Mucosa of stomach (tissue), 1 donor: Measurements from ENCODE around the gene FMR1.

Experiments used
- H3K27me3 ChIP-seq: one replicate; pipeline ENCODE4 v1.7.0; 2013; ENCODE audit warnings: mild to moderate bottlenecking, low read length; ENCODE audit not compliant: control insufficient read depth, insufficient read depth
- H3K36me3 ChIP-seq: one replicate; pipeline ENCODE4 v1.7.0; 2013; ENCODE audit warnings: low read length; ENCODE audit not compliant: control insufficient read depth, insufficient read depth
- H3K4me1 ChIP-seq: one replicate; pipeline ENCODE4 v1.7.0; 2013; ENCODE audit warnings: mild to moderate bottlenecking, low read length; ENCODE audit not compliant: control insufficient read depth, insufficient read depth
- H3K4me3 ChIP-seq: one replicate; pipeline ENCODE4 v1.7.0; 2013; ENCODE audit warnings: low read length
- H3K9ac ChIP-seq: one replicate; pipeline ENCODE4 v1.7.0; 2013; ENCODE audit warnings: mild to moderate bottlenecking, low read length, moderate library complexity
- H3K9me3 ChIP-seq: one replicate; pipeline ENCODE4 v1.7.0; 2013; ENCODE audit warnings: mild to moderate bottlenecking, low read length, moderate library complexity; ENCODE audit not compliant: control insufficient read depth
- donor health status: Pancreatic carcinoma.

Gene FMR1

GRCh38 chrX:147920161-147920666 is 8.5 kb downstream of the FMR1 start:
- no peaks in the 10 kb centered on the region for H3K4me1 ChIP-seq
- H3K36me3 ChIP-seq = no peaks in the 10 kb centered on the region
- H3K9ac ChIP-seq = no peak overlapping the region
- no peaks in the 10 kb centered on the region for H3K27me3 ChIP-seq
- H3K4me3 ChIP-seq = no peak overlapping the region
- no peaks in the 10 kb centered on the region for H3K9me3 ChIP-seq

- Histone ChIP-seq H3K9me3 (no peaks in the 10 kb centered on the region), H3K4me1 (no peaks in the 10 kb centered on the region), H3K9ac (no peak overlapping the region), H3K27me3 (no peaks in the 10 kb centered on the region), H3K4me3 (no peak overlapping the region), H3K36me3 (no peaks in the 10 kb centered on the region)
These were observed 11.9 kb downstream of the FMR1 start for GRCh38 chrX:147923605-147924004.

- Histone ChIP-seq H3K4me3 (no peak overlapping the region), H3K9me3 (no peaks in the 10 kb centered on the region), H3K4me1 (no peaks in the 10 kb centered on the region), H3K27me3 (no peaks in the 10 kb centered on the region), H3K9ac (no peak overlapping the region), H3K36me3 (no peaks in the 10 kb centered on the region)
These were observed 15.5 kb downstream of the FMR1 start for GRCh38 chrX:147927256-147927655.

GRCh38 chrX:147933815-147934214 is 22.1 kb downstream of the FMR1 start:
- no peak overlapping the region for H3K9ac ChIP-seq
- H3K4me1 ChIP-seq = no peaks in the 10 kb centered on the region
- no peaks in the 10 kb centered on the region for H3K9me3 ChIP-seq
- H3K27me3 ChIP-seq = no peaks in the 10 kb centered on the region
- H3K4me3 ChIP-seq = no peak overlapping the region
- no peaks in the 10 kb centered on the region for H3K36me3 ChIP-seq

GRCh38 chrX:147935156-147935758 is 23.5 kb downstream of the FMR1 start:
- no peak overlapping the region for H3K9ac ChIP-seq
- no peak overlapping the region for H3K4me3 ChIP-seq
- no peaks in the 10 kb centered on the region for H3K36me3 ChIP-seq
- no peaks in the 10 kb centered on the region for H3K27me3 ChIP-seq
- no peaks in the 10 kb centered on the region for H3K4me1 ChIP-seq
- no peaks in the 10 kb centered on the region for H3K9me3 ChIP-seq

- no peaks in the 10 kb centered on the region for H3K36me3 ChIP-seq
- H3K4me3 ChIP-seq = no peak overlapping the region
- H3K4me1 ChIP-seq = no peaks in the 10 kb centered on the region
- H3K9me3 ChIP-seq = no peaks in the 10 kb centered on the region
- H3K9ac ChIP-seq = no peak overlapping the region
- H3K27me3 ChIP-seq = no peaks in the 10 kb centered on the region
These were observed 33.6 kb downstream of the FMR1 start for GRCh38 chrX:147945286-147945685.

GRCh38 chrX:147948531-147948930 is 36.8 kb downstream of the FMR1 start:
- Histone ChIP-seq H3K27me3 (no peaks in the 10 kb centered on the region), H3K9me3 (no peaks in the 10 kb centered on the region), H3K9ac (no peak overlapping the region), H3K36me3 (no peaks in the 10 kb centered on the region), H3K4me1 (no peaks in the 10 kb centered on the region), H3K4me3 (no peak overlapping the region)

GRCh38 chrX:147950352-147950751 is 38.6 kb downstream of the FMR1 start:
- Histone ChIP-seq H3K4me1 (no peaks in the 10 kb centered on the region), H3K4me3 (no peak overlapping the region), H3K36me3 (no peaks in the 10 kb centered on the region), H3K9ac (no peak overlapping the region), H3K27me3 (no peaks in the 10 kb centered on the region), H3K9me3 (no peaks in the 10 kb centered on the region)

GRCh38 chrX:147953976-147954375 is 42.3 kb downstream of the FMR1 start:
- no peak overlapping the region for H3K4me3 ChIP-seq
- H3K36me3 ChIP-seq = no peaks in the 10 kb centered on the region
- H3K4me1 ChIP-seq = no peaks in the 10 kb centered on the region
- no peaks in the 10 kb centered on the region for H3K9me3 ChIP-seq
- H3K9ac ChIP-seq = no peak overlapping the region
- no peaks in the 10 kb centered on the region for H3K27me3 ChIP-seq

- no peaks in the 10 kb centered on the region for H3K27me3 ChIP-seq
These were observed 45.6 kb downstream of the FMR1 start for GRCh38 chrX:147957291-147957690.

GRCh38 chrX:147958291-147958690 is 46.6 kb downstream of the FMR1 start:
- Histone ChIP-seq H3K9me3 (no peaks in the 10 kb centered on the region), H3K9ac (no peak overlapping the region), H3K4me1 (no peaks in the 10 kb centered on the region), H3K4me3 (no peak overlapping the region), H3K36me3 (no peaks in the 10 kb centered on the region), H3K27me3 (no peaks in the 10 kb centered on the region)

More at GRCh38 chrX:147957291-147957690, 45.6 kb downstream of the FMR1 start:
- Histone ChIP-seq H3K9ac (no peak overlapping the region), H3K9me3 (no peaks in the 10 kb centered on the region), H3K4me3 (no peak overlapping the region), H3K36me3 (no peaks in the 10 kb centered on the region), H3K4me1 (no peaks in the 10 kb centered on the region)

GRCh38 chrX:147960722-147961121 is 49.0 kb downstream of the FMR1 start:
- no peaks in the 10 kb centered on the region for H3K36me3 ChIP-seq
- no peak overlapping the region for H3K9ac ChIP-seq
- no peaks in the 10 kb centered on the region for H3K4me1 ChIP-seq
- no peaks in the 10 kb centered on the region for H3K9me3 ChIP-seq
- H3K27me3 ChIP-seq = no peaks in the 10 kb centered on the region
- no peak overlapping the region for H3K4me3 ChIP-seq

- H3K36me3 ChIP-seq = no peaks in the 10 kb centered on the region
- H3K27me3 ChIP-seq = no peaks in the 10 kb centered on the region
These were observed 50.8 kb downstream of the FMR1 start for GRCh38 chrX:147962476-147962875.

More at GRCh38 chrX:147962476-147962875, 50.8 kb downstream of the FMR1 start:
- Histone ChIP-seq H3K4me1 (no peaks in the 10 kb centered on the region), H3K9me3 (no peaks in the 10 kb centered on the region), H3K4me3 (no peak overlapping the region), H3K9ac (no peak overlapping the region)
